Measurements from ENCODE around the gene KNDC1. TPM values are rescaled to one million over a fixed set of nuclear protein-coding genes. Genes with fewer than 3 reads are reported as not detected.

The KNDC1 gene, protein sequence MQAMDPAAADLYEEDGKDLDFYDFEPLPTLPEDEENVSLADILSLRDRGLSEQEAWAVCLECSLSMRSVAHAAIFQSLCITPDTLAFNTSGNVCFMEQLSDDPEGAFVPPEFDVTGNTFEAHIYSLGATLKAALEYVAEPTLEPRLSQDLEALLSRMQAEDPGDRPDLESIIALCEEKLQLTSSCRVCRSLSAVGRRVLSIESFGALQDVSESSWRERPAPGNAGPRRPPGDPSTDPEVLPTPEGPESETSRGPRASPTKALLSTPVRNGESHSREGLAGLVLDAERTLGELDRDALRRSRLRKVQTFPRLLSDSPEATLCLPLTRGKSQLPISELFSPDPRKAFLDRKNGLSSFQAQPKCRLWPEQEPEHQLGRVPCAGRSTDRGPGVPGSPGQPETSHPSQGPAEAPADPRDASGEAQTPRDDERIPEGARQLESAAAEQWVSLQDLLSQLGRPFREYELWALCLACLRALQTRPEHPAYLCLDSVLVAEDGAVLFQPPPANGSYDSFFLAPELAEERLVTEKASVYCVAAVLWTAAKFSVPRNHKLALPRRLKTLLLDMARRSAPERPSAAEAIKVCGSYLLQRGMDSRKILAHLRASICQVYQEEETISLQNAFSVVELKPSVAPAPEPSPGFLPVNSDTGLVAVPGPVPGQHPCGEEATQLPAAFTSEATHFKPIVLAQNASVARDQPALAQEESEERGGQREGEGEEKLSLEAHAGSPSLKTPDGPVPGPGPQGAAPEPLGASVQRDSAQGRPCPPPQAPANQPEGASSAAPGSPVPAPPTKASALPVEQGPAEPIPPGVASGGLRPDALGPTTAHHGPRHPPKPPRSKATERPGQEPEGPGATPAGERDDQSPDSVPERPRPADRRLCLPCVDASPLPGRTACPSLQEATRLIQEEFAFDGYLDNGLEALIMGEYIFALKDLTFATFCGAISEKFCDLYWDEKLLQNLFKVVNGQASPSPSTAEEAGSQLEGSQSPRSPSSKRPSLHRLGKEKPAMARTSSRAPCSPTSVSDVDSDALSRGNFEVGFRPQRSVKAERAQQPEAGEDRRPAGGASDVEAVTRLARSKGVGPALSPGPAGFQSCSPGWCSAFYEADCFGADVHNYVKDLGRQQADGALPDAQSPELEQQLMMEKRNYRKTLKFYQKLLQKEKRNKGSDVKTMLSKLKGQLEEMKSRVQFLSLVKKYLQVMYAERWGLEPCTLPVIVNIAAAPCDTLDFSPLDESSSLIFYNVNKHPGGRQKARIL (N-terminal part only)
- total RNA-seq, result 0.54 and 0.65 TPM in 2 replicates

DNA sequence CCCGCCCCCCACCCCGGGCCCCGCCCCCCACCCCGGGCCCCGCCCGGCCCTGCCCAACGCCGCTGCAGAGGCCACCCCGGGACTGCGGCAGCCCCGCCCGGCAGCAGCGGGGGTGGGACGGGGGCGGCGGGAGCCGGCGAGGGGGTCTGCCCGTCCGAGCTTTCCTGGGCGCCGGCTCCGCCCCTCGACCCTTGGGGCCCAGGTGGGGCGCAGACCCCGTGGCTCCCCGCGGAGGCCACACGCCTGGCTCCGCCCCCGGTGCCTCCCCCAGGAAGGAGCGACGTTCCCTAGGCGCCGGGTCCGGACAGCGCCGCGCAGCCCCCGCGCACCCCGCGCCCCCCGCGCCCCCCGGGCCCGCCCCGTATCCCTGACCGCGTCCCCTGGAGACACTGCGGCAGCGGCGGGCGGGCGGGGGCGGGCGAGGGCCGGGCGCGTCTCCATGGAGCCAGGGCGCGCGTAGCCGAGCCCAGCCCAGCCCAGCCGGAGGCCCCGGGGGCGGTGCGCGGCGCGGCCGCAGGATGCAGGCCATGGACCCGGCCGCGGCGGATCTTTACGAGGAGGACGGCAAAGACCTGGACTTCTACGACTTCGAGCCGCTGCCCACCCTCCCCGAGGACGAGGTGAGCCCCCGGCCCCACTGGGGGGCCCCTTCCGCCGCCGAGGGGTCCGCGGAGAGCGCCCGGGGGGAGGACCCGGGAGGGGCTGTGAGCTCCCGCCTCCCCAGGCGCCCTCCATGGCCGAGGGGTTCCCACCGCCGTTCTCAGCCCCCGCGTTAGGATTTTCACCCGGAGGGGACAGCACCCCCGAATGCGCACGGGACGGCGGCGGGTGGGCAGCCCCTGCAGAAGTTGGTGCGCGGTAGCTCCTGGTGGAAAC, at the start of gene KNDC1:
KNDC1 (plus strand) TSS at position 270 of the 876 bp plus-strand sequence; CDS start at position 519, 249 bp downstream.

DNA sequence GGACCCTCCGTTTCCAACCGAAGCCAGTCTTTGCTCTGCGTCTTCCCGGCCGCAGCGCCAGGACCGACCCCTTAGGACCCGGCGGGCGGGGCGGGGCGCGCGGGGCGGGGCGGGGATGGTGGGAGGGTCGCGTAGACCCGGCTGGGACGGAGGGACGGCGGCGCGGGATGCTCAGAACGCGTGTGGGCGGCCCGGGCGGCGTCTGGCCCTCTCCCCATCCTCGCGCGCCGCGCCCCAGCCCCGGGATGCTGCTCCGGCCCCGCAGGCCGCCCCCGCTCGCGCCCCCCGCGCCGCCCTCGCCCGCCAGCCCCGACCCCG, 70.0 kb downstream of the KNDC1 start, which contains the start of gene UTF1:
UTF1 (plus strand) TSS at position 174 of the 318 bp plus-strand sequence; CDS start at position 246, 72 bp downstream.

DNA sequence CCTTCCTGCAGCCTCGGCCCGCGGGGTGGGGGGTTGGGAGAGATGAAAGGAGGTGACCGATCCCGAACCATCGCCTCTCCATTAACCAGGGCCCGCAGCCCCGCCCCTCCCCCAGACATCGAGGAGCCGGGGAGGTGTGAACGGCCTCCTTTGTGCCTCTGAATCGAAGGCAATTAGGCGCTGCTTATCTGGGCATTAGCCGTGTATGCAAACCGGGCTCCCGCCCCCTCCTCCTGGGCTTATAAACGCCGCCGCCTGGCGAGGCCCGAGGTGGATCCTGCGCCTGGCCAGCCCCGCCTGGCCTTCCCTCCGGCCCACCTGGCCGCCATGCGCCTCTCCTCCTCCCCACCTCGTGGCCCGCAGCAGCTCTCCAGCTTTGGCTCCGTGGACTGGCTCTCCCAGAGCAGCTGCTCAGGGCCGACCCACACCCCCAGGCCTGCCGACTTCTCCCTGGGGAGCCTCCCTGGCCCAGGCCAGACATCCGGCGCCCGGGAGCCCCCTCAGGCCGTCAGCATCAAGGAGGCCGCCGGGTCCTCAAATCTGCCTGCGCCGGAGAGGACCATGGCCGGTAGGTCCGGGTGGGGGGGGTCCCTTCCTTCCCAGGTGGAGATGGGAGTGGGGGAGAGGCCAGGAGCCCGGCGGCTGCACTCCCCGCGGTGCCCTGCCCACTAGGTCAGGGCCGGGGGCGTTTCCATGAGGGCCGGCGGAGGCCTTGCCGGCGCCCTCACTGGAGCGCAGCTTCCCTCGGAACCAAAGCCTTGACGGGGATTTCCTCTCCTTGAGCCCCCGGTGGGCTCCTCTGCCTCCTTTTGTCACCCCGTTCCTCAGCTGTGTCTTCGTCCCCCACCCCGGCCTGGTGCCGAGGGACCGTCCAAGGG, 77.8 kb downstream of the KNDC1 start, which contains the start of gene VENTX:
VENTX (plus strand) TSS at position 268 of the 878 bp plus-strand sequence; CDS start at position 328, 60 bp downstream.

Other genes with a start within 250 kb of the KNDC1 start
- gene CFAP46, start 217.6 kb upstream of the KNDC1 start, total RNA-seq, result 1.1 and 1.4 TPM in 2 replicates
- gene ADGRA1, start 72.3 kb upstream of the KNDC1 start, total RNA-seq, result not detected in 2 replicates
- gene UTF1, start 70.0 kb downstream of the KNDC1 start, total RNA-seq, result not detected in 2 replicates
- gene VENTX, start 77.6 kb downstream of the KNDC1 start, total RNA-seq, result not detected in 2 replicates
- 0.32 and 0.65 TPM in 2 replicates for gene ADAM8, start 116.6 kb downstream of the KNDC1 start, total RNA-seq
- gene TUBGCP2, start 148.7 kb downstream of the KNDC1 start, total RNA-seq, result 51.0 and 62.5 TPM in 2 replicates
- 21.1 and 23.0 TPM in 2 replicates for gene ZNF511, start 148.7 kb downstream of the KNDC1 start, total RNA-seq
- not detected in 2 replicates for gene CALY, start 176.7 kb downstream of the KNDC1 start, total RNA-seq
- gene PRAP1, start 187.2 kb downstream of the KNDC1 start, total RNA-seq, result not detected in 2 replicates
- gene FUOM, start 197.8 kb downstream of the KNDC1 start, total RNA-seq, result 10.4 and 20.8 TPM in 2 replicates
- gene ECHS1, start 213.1 kb downstream of the KNDC1 start, total RNA-seq, result 51.8 and 52.0 TPM in 2 replicates
- gene PAOX, start 219.0 kb downstream of the KNDC1 start, total RNA-seq, result 4.2 and 4.4 TPM in 2 replicates
- 29.1 and 29.4 TPM in 2 replicates for gene MTG1, start 233.9 kb downstream of the KNDC1 start, total RNA-seq

Data from articular chondrocyte of knee joint (primary cell).